Measurements from ENCODE around the gene SUN3.

GRCh38 chr7:47945261-47946015, 83.5 kb downstream of the SUN3 start:
- TF ChIP-seq EZH2 (IDR thresholded peaks at IDR 0.05; ENCODE audit: insufficient read depth, poor library complexity, severe bottlenecking) (no peak), EZH2phosphoT487 (IDR thresholded peaks at IDR 0.05; ENCODE audit: insufficient read depth, low read depth) (no peak)
